Suprapubic skin (tissue), 4 donors: ENCODE measurements around the gene FBRSL1.

ENCODE experiments used
- CTCF ChIP-seq, 2 donors: fragments of 200-600 bp in 1 of 2; fragments of 450-650 bp in 1 of 2; sonication (generic) in 1 of 2; IDR thresholded peaks; one replicate each; pipeline ENCODE4 v1.5.1; 2016 to 2019; ENCODE audit warnings: antibody characterized with exemption in 2 of 2, mild to moderate bottlenecking in 1 of 2, moderate library complexity in 1 of 2
- EP300 ChIP-seq: sonication (generic); formaldehyde crosslinking; IDR thresholded peaks from one replicate; pipeline ENCODE4 v1.6.1; 2017; ENCODE audit warnings: antibody characterized with exemption
- POLR2A ChIP-seq, 2 donors: fragments of 450-650 bp; IDR thresholded peaks; one replicate each; pipeline ENCODE4 v1.6.1; 2017; ENCODE audit warnings: antibody characterized with exemption in 2 of 2, mild to moderate bottlenecking in 2 of 2, moderate library complexity in 2 of 2
- POLR2AphosphoS5 ChIP-seq, 3 donors: sonication (generic); formaldehyde crosslinking; IDR thresholded peaks; one replicate each; pipeline ENCODE4 v1.6.1; 2017; ENCODE audit warnings: antibody characterized with exemption in 3 of 3

GRCh38 chr12:132530851-132531250 lies 40.9 kb downstream of the FBRSL1 start:
- TF ChIP-seq CTCF (IDR thresholded peaks at IDR 0.05) (no peak), POLR2A (IDR thresholded peaks at IDR 0.05) (no peak), POLR2AphosphoS5 (IDR thresholded peaks at IDR 0.05) (no peak), EP300 (no peak)
